ENCODE measurements around the gene GPR62. TPM values are rescaled to one million over a fixed set of nuclear protein-coding genes. Genes with fewer than 3 reads are reported as not detected.

The GPR62 gene
- total RNA-seq, 1 experiment from 2014 or later, result not detected

GRCh38 chr3:51954105-51954504 lies 1.1 kb upstream of the GPR62 start:
- no peak for DNase-seq
- H3K36me3 ChIP-seq (ENCODE audit: low read depth, low read length), result no peaks in the 10 kb centered on the region
- H2AFZ ChIP-seq (ENCODE audit: low read length), result no peak overlapping the region
- BruUV-seq (replicated peaks), result no TSS peak
- no peaks in the 10 kb centered on the region for H3K9me2 ChIP-seq (replicated peaks; ENCODE audit: low read length)
- no peak for TF ChIP-seq EZH2phosphoT487 (IDR thresholded peaks at IDR 0.05; ENCODE audit: borderline replicate concordance, low read length)
- TF ChIP-seq, protein P1, sequence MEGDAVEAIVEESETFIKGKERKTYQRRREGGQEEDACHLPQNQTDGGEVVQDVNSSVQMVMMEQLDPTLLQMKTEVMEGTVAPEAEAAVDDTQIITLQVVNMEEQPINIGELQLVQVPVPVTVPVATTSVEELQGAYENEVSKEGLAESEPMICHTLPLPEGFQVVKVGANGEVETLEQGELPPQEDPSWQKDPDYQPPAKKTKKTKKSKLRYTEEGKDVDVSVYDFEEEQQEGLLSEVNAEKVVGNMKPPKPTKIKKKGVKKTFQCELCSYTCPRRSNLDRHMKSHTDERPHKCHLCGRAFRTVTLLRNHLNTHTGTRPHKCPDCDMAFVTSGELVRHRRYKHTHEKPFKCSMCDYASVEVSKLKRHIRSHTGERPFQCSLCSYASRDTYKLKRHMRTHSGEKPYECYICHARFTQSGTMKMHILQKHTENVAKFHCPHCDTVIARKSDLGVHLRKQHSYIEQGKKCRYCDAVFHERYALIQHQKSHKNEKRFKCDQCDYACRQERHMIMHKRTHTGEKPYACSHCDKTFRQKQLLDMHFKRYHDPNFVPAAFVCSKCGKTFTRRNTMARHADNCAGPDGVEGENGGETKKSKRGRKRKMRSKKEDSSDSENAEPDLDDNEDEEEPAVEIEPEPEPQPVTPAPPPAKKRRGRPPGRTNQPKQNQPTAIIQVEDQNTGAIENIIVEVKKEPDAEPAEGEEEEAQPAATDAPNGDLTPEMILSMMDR (conservative IDR thresholded peaks at IDR 0.05; ENCODE audit: low read depth, low read length), result no peak
- TF ChIP-seq EZH2 (IDR thresholded peaks at IDR 0.05; ENCODE audit: low read length, unreplicated experiment), result no peak
- ChIA-PET CTCF (no interaction called here), POLR2A (ENCODE audit: unreplicated experiment) (interaction anchor here (0.5 kb wide), 1 partner anchor 454 kb away, joined by 3 read pairs; the partner anchor contains the start of gene DCAF1)
- H3F3A ChIP-seq (ENCODE audit: low read length, unreplicated experiment), result no peaks in the 10 kb centered on the region
- intact Hi-C loops (cut with micrococcal nuclease), result no loop called here
- H3K4me1 ChIP-seq (ENCODE audit: insufficient read depth, low read length), result 0 out of 2 replicates have a peak, but pooled peaks cover 6% of the 10 kb centered on the region
- no peaks in the 10 kb centered on the region for H4K20me1 ChIP-seq (ENCODE audit: low read length)
- no peak overlapping the region for H3K9ac ChIP-seq (ENCODE audit: low read length)
- H3K79me2 ChIP-seq (ENCODE audit: low read length), result no peaks in the 10 kb centered on the region
- no peaks in the 10 kb centered on the region for H3K27me3 ChIP-seq (ENCODE audit: low read length)
- no peak overlapping the region for H3K4me3 ChIP-seq (ENCODE audit: low read length)
- H3K27ac ChIP-seq (ENCODE audit: low read length), result no peak overlapping the region
- no peaks in the 10 kb centered on the region for H3K9me3 ChIP-seq (ENCODE audit: low read length)
- H3K4me2 ChIP-seq (ENCODE audit: low read length), result no peak overlapping the region
- ATAC-seq, result no peak

DNA sequence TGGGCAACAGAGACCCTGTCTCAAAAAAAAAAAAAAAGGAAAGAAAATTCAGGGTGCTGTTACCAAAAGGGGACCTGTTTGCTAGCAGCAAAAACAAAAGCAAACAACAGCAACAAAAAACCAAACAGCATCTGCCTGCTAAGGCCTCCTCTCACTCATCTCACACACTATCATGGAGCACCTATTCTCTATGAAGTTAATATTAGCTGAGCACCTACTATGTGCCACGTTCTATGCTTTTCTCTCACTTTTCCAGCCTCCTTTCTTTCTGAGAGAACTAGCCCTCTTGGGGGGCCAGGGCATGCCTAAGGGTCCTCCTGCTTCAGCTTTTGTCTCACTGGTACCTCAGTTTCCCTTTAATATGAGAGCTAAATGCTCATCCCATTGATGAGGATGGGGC lies 468 bp upstream of the GPR62 start:
- ChIA-PET POLR2A (ENCODE audit: unreplicated experiment) (no interaction called here), CTCF (no interaction called here)
- Histone ChIP-seq H3K4me1 (ENCODE audit: insufficient read depth, low read length) (0 out of 2 replicates have a peak, but pooled peaks cover 6% of the 10 kb centered on the region), H3K4me2 (ENCODE audit: low read length) (no peak overlapping the region), H3K9me3 (ENCODE audit: low read length) (no peaks in the 10 kb centered on the region), H3K9ac (ENCODE audit: low read length) (no peak overlapping the region), H2AFZ (ENCODE audit: low read length) (no peak overlapping the region), H3F3A (ENCODE audit: low read length, unreplicated experiment) (no peaks in the 10 kb centered on the region), H3K36me3 (ENCODE audit: low read depth, low read length) (no peaks in the 10 kb centered on the region), H3K9me2 (replicated peaks; ENCODE audit: low read length) (no peaks in the 10 kb centered on the region), H3K27me3 (ENCODE audit: low read length) (no peaks in the 10 kb centered on the region), H3K79me2 (ENCODE audit: low read length) (no peaks in the 10 kb centered on the region), H4K20me1 (ENCODE audit: low read length) (no peaks in the 10 kb centered on the region), H3K4me3 (ENCODE audit: low read length) (no peak overlapping the region), H3K27ac (ENCODE audit: low read length) (no peak overlapping the region)
- no peak for TF ChIP-seq EZH2 (IDR thresholded peaks at IDR 0.05; ENCODE audit: low read length, unreplicated experiment)
- TF ChIP-seq EZH2phosphoT487 (IDR thresholded peaks at IDR 0.05; ENCODE audit: borderline replicate concordance, low read length), result no peak
- TF ChIP-seq, protein P1 (conservative IDR thresholded peaks at IDR 0.05; ENCODE audit: low read depth, low read length), result no peak
- DNase-seq (no peak), ATAC-seq (no peak)
- no TSS peak for BruUV-seq (replicated peaks)
- intact Hi-C loops (cut with micrococcal nuclease), result no loop called here

DNA sequence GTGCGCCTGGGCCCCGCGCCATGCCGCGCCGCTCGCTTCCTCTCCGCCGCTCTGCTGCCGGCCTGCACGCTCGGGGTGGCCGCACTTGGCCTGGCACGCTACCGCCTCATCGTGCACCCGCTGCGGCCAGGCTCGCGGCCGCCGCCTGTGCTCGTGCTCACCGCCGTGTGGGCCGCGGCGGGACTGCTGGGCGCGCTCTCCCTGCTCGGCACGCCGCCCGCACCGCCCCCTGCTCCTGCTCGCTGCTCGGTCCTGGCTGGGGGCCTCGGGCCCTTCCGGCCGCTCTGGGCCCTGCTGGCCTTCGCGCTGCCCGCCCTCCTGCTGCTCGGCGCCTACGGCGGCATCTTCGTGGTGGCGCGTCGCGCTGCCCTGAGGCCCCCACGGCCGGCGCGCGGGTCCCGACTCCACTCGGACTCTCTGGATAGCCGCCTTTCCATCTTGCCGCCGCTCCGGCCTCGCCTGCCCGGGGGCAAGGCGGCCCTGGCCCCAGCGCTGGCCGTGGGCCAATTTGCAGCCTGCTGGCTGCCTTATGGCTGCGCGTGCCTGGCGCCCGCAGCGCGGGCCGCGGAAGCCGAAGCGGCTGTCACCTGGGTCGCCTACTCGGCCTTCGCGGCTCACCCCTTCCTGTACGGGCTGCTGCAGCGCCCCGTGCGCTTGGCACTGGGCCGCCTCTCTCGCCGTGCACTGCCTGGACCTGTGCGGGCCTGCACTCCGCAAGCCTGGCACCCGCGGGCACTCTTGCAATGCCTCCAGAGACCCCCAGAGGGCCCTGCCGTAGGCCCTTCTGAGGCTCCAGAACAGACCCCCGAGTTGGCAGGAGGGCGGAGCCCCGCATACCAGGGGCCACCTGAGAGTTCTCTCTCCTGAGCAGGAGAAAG lies 951 bp downstream of the GPR62 start:
- H3K27me3 ChIP-seq (ENCODE audit: low read length), result no peaks in the 10 kb centered on the region
- H3K79me2 ChIP-seq (ENCODE audit: low read length), result no peaks in the 10 kb centered on the region
- DNase-seq (no peak), ATAC-seq (no peak)
- intact Hi-C loops (cut with micrococcal nuclease), result no loop called here
- no peak overlapping the region for H3K4me3 ChIP-seq (ENCODE audit: low read length)
- H4K20me1 ChIP-seq (ENCODE audit: low read length), result no peaks in the 10 kb centered on the region
- TF ChIP-seq, protein P1 (conservative IDR thresholded peaks at IDR 0.05; ENCODE audit: low read depth, low read length), result no peak; the same call in 1 of the 2 replicates
- no peak for TF ChIP-seq EZH2 (IDR thresholded peaks at IDR 0.05; ENCODE audit: low read length, unreplicated experiment)
- no peak for TF ChIP-seq EZH2phosphoT487 (IDR thresholded peaks at IDR 0.05; ENCODE audit: borderline replicate concordance, low read length)
- no peak overlapping the region for H3K27ac ChIP-seq (ENCODE audit: low read length)
- ChIA-PET POLR2A (ENCODE audit: unreplicated experiment) (no interaction called here), CTCF (no interaction called here)
- no peaks in the 10 kb centered on the region for H3K9me3 ChIP-seq (ENCODE audit: low read length)
- H3K4me2 ChIP-seq (ENCODE audit: low read length), result no peak overlapping the region
- no peak overlapping the region for H3K9ac ChIP-seq (ENCODE audit: low read length)
- H3K4me1 ChIP-seq (ENCODE audit: insufficient read depth, low read length), result 0 out of 2 replicates have a peak, but pooled peaks cover 6% of the 10 kb centered on the region
- H3K36me3 ChIP-seq (ENCODE audit: low read depth, low read length), result no peaks in the 10 kb centered on the region
- no peak overlapping the region for H2AFZ ChIP-seq (ENCODE audit: low read length)
- no TSS peak for BruUV-seq (replicated peaks)
- H3F3A ChIP-seq (ENCODE audit: low read length, unreplicated experiment), result no peaks in the 10 kb centered on the region
- no peaks in the 10 kb centered on the region for H3K9me2 ChIP-seq (replicated peaks; ENCODE audit: low read length)
